HCT116 (cell line): Measurements from ENCODE around the gene MRGPRE. TPM values are rescaled to one million over a fixed set of nuclear protein-coding genes. Genes with fewer than 3 reads are reported as not detected.

Experiments used
- ATAC-seq: fragments of 200-7000 bp; cut with Tn5 transposase; 2 replicates; pipeline ENCODE4 v1.9.1; 2020; ENCODE audit warnings: mild to moderate bottlenecking, moderate library complexity
- BruUV-seq: library from RNA; stranded (reverse); fragments of 400-500 nt; replicated peaks from 2 replicates; lab custom pipeline; 2021; lab: Mats Ljungman, UMichigan
- CTCF ChIA-PET: fragments of 300-600 bp; sonication (Branson Sonifier 250); formaldehyde crosslinking; loops from one replicate; lab custom pipeline; 2021; ENCODE audit warnings: antibody characterized with exemption; lab: Charles Lee
- POLR2A ChIA-PET: fragments of 300-600, 350-600 bp; sonication (Branson Sonifier 250); formaldehyde crosslinking; loops from one replicate; lab custom pipeline; 2021; ENCODE audit warnings: antibody characterized with exemption; lab: Charles Lee
- RAD21 ChIA-PET, 2 experiments: fragments of 300-600 bp; sonication (Branson Sonifier 250); formaldehyde crosslinking; loops; one replicate each; lab custom pipeline; 2023; ENCODE audit warnings: low total read pairs in 2 of 2; ENCODE audit not compliant: uncharacterized antibody in 2 of 2, unreplicated experiment in 2 of 2, low non-redundant PET in 1 of 2; lab: Charles Lee
- DNase-seq: peaks from one replicate; pipeline ENCODE4 v3.0.0-alpha.2; 2010; ENCODE audit warnings: low read depth, low spot score
- H2AFZ ChIP-seq: fragments of 200-600 bp; shearing (Covaris generic), sonication (generic); 2 replicates; pipeline ENCODE4 v1.6.1; 2017; ENCODE audit warnings: low read depth, mixed run types, mixed read lengths, antibody characterized with exemption, low read length; ENCODE audit not compliant: poor library complexity, severe bottlenecking
- H3K27ac ChIP-seq: 2 replicates; pipeline ENCODE4 v1.5.1; 2012; ENCODE audit warnings: low read depth, low read length
- H3K27me3 ChIP-seq: fragments of 200-600 bp; sonication (generic); 2 replicates; pipeline ENCODE4 v1.6.1; 2016; ENCODE audit warnings: mixed run types, low read length, mixed read lengths; ENCODE audit not compliant: insufficient read depth
- H3K36me3 ChIP-seq, 2 experiments: fragments of 200-500 bp in 1 of 2; fragments of 200-600 bp in 1 of 2; sonication (Bioruptor generic) in 1 of 2; sonication (generic) in 1 of 2; 2 replicates each; pipeline versions ENCODE4 v1.5.1 to v1.6.1; 2014 to 2016; ENCODE audit warnings: low read length in 2 of 2, inconsistent platforms in 1 of 2, mixed read lengths in 1 of 2, mixed run types in 1 of 2; ENCODE audit not compliant: insufficient read depth in 2 of 2, control insufficient read depth in 1 of 2
- H3K4me1 ChIP-seq, 2 experiments: fragments of 200-600 bp in 1 of 2; sonication (generic) in 1 of 2; 2 replicates each; pipeline versions ENCODE4 v1.5.1 to v1.6.1; 2012 to 2017; ENCODE audit warnings: low read length in 2 of 2, inconsistent platforms in 1 of 2, mild to moderate bottlenecking in 1 of 2, mixed read lengths in 1 of 2, mixed run types in 1 of 2, moderate library complexity in 1 of 2; ENCODE audit not compliant: insufficient read depth in 2 of 2, control insufficient read depth in 1 of 2
- H3K4me2 ChIP-seq: fragments of 200-600 bp; sonication (generic); 2 replicates; pipeline ENCODE4 v1.6.1; 2017; ENCODE audit warnings: mixed run types, low read length, mixed read lengths
- H3K4me3 ChIP-seq, 2 experiments: fragments of 200-600 bp in 1 of 2; sonication (generic) in 1 of 2; replicated peaks in 1 of 2; 2 replicates each; pipeline ENCODE4 v1.5.1; 2011 to 2016; ENCODE audit warnings: low read length in 2 of 2, control low read depth in 1 of 2, low read depth in 1 of 2, mild to moderate bottlenecking in 1 of 2, mixed read lengths in 1 of 2, mixed run types in 1 of 2
- H3K79me2 ChIP-seq: fragments of 200-600 bp; sonication (generic); 2 replicates; pipeline ENCODE4 v1.6.1; 2017; ENCODE audit warnings: mild to moderate bottlenecking, mixed run types, low read length, moderate library complexity, mixed read lengths; ENCODE audit not compliant: insufficient read depth
- H3K9ac ChIP-seq: fragments of 200-600 bp; sonication (generic); 2 replicates; pipeline ENCODE4 v1.6.1; 2016; ENCODE audit warnings: low read length, mixed read lengths
- H3K9me2 ChIP-seq: fragments of 200-600 bp; sonication (generic), shearing (Covaris generic); 2 replicates; pipeline ENCODE4 v1.6.1; 2017; ENCODE audit warnings: mixed run types, mild to moderate bottlenecking, moderate library complexity; ENCODE audit not compliant: insufficient read depth
- H3K9me3 ChIP-seq, 2 experiments: fragments of 200-500 bp in 1 of 2; fragments of 200-600 bp in 1 of 2; sonication (Bioruptor generic) in 1 of 2; sonication (generic) in 1 of 2; 2 replicates each; pipeline ENCODE4 v1.6.1; 2014 to 2017; ENCODE audit warnings: low read length in 2 of 2, mixed read lengths in 2 of 2, inconsistent platforms in 1 of 2, low read depth in 1 of 2, mild to moderate bottlenecking in 1 of 2, mixed run types in 1 of 2, moderate library complexity in 1 of 2; ENCODE audit not compliant: control insufficient read depth in 1 of 2, insufficient read depth in 1 of 2
- H4K20me1 ChIP-seq: fragments of 200-600 bp; sonication (generic), shearing (Covaris generic); 2 replicates; pipeline ENCODE4 v1.6.1; 2017; ENCODE audit warnings: mixed run types, mild to moderate bottlenecking, moderate library complexity; ENCODE audit not compliant: insufficient read depth
- ATF3 ChIP-seq: IDR thresholded peaks from 2 replicates; pipeline ENCODE4 v1.6.1; 2012
- CTCF ChIP-seq, 3 experiments: fragments of 200-600 bp in 1 of 3; sonication (generic) in 1 of 3; IDR thresholded peaks in 2 of 3; conservative IDR thresholded peaks in 1 of 3; 2 replicates each; pipeline ENCODE4 v1.5.1; 2012 to 2017; ENCODE audit warnings: low read depth in 2 of 3, low read length in 2 of 3, antibody characterized with exemption in 1 of 3, borderline replicate concordance in 1 of 3, control low read depth in 1 of 3, mild to moderate bottlenecking in 1 of 3, mixed read lengths in 1 of 3, mixed run types in 1 of 3, moderate library complexity in 1 of 3; ENCODE audit not compliant: insufficient read depth in 1 of 3
- ELF1 ChIP-seq: IDR thresholded peaks from 2 replicates; pipeline ENCODE4 v1.6.1; 2012; ENCODE audit warnings: low read depth, borderline replicate concordance
- EZH2phosphoT487 ChIP-seq: fragments of 200-600 bp; IDR thresholded peaks from 2 replicates; pipeline ENCODE4 v1.6.1; 2018; ENCODE audit warnings: antibody characterized with exemption, borderline replicate concordance
- FOSL1 ChIP-seq: IDR thresholded peaks from 2 replicates; pipeline ENCODE4 v1.6.1; 2012; ENCODE audit warnings: low read depth
- JUND ChIP-seq: IDR thresholded peaks from 2 replicates; pipeline ENCODE4 v1.6.1; 2012
- MAX ChIP-seq: IDR thresholded peaks from 2 replicates; pipeline ENCODE4 v1.6.1; 2012
- POLR2AphosphoS5 ChIP-seq: IDR thresholded peaks from 2 replicates; pipeline ENCODE4 v1.6.1; 2011; ENCODE audit warnings: mild to moderate bottlenecking, low read depth, low read length, moderate library complexity
- YY1 ChIP-seq: IDR thresholded peaks from 2 replicates; pipeline ENCODE4 v1.6.1; 2011; ENCODE audit warnings: low read length, low read depth, moderate library complexity, mild to moderate bottlenecking; ENCODE audit not compliant: insufficient replicate concordance; ENCODE audit errors: extremely low read depth
- ZBTB33 ChIP-seq: IDR thresholded peaks from 2 replicates; pipeline ENCODE4 v1.6.1; 2011; ENCODE audit warnings: mild to moderate bottlenecking, low read length, moderate library complexity; ENCODE audit not compliant: insufficient replicate concordance; ENCODE audit errors: extremely low read depth
- ZFX ChIP-seq: fragments of 450-650 bp; IDR thresholded peaks from 2 replicates; pipeline ENCODE4 v1.6.1; 2017
- ZNF274 ChIP-seq: fragments of 200-500 bp; sonication (Bioruptor generic); IDR thresholded peaks from 2 replicates; pipeline ENCODE4 v1.6.1; 2014; ENCODE audit warnings: mild to moderate bottlenecking, low read depth, low read length, inconsistent platforms
- intact Hi-C: fragments of 100-400 bp; cut with micrococcal nuclease; formaldehyde crosslinking; loops from 2 replicates; pipeline ENCODE4 v1.10.0; 2022
- total RNA-seq: library from RNA; stranded (reverse); gene quantifications from one replicate; pipeline ENCODE4 v1.2.1, GENCODE V29; 2021; ENCODE audit not compliant: unreplicated experiment

MRGPRE gene
- total RNA-seq, 1 experiment from 2014 or later = not detected

DNA sequence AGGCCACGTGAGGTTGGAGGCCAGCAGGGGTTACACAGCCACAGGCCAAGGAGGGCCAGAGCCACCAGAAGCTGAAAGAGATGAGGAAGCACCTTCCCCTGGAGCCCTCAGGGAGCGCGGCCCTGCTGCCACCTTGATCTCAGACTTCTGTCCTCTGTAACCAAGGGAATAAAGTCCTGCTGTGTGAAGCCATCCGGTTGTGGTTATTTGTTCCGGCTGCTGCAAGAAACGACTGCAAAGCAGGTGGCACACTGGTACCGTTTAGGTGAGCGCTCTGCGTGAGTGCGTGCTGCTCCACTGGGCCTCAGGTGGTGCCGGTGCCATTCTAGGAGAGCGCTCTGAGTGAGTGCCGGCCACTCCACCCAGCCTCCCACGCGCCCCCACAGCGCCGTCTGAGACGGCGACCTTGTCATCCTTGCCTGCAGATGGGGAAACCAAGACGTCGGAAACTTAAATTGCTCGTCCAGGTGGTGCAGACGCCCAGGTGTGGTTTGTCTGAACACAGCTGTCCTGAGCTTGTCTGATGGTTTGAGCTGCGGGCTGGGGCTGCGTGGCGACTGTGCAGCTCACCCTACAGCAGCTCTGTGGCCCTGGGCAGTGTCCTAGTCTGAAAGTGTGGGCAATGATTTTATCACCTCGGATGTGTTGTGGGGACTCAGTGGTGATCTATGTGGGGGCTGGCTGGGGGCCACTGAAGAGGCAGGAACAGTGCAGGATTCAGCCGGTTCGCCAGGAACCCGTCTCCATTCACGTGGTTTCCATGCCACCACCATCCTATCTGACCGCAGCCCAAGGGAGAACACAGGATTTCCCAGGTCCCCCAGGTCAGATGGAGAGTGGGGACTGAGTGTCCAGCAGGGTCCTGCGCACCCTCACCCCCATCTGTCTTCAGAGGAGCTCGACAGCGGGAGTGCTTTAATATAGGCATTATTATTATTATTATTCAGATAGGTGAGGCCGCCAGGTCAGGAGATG lies 9.0 kb downstream of the MRGPRE start:
- Histone ChIP-seq H3K36me3 (no peaks in the 10 kb centered on the region), H3K4me2 (no peak overlapping the region), H3K27me3 (no peaks in the 10 kb centered on the region), H4K20me1 (no peaks in the 10 kb centered on the region), H3K4me3 (no peak overlapping the region), H3K79me2 (no peaks in the 10 kb centered on the region), H3K9ac (no peak overlapping the region), H3K27ac (no peak overlapping the region), H3K9me2 (no peaks in the 10 kb centered on the region), H3K4me1 (peaks cover 5 to 7% of the 10 kb centered on the region in 2 experiments), H3K9me3 (no peaks in the 10 kb centered on the region), H2AFZ (no peak overlapping the region)
- TF ChIP-seq JUND = no peak
- no peak for TF ChIP-seq EZH2phosphoT487
- no peak for TF ChIP-seq POLR2AphosphoS5
- TF ChIP-seq ATF3 = no peak
- DNase-seq (no peak), ATAC-seq (no peak)
- POLR2A ChIA-PET = interaction anchor here (1.2 kb wide), 2 partner anchors 156 to 294 kb away, joined by 3 read pairs; partner anchors contain the start of genes PHLDA2 and ZNF195
- CTCF ChIA-PET = interaction anchor here (1.6 kb wide), 1 partner anchor 185 kb away, joined by 5 read pairs; no protein-coding TSS in a partner anchor
- BruUV-seq = no TSS peak
- intact Hi-C loops = no loop called here
- RAD21 ChIA-PET = no interaction called here

DNA sequence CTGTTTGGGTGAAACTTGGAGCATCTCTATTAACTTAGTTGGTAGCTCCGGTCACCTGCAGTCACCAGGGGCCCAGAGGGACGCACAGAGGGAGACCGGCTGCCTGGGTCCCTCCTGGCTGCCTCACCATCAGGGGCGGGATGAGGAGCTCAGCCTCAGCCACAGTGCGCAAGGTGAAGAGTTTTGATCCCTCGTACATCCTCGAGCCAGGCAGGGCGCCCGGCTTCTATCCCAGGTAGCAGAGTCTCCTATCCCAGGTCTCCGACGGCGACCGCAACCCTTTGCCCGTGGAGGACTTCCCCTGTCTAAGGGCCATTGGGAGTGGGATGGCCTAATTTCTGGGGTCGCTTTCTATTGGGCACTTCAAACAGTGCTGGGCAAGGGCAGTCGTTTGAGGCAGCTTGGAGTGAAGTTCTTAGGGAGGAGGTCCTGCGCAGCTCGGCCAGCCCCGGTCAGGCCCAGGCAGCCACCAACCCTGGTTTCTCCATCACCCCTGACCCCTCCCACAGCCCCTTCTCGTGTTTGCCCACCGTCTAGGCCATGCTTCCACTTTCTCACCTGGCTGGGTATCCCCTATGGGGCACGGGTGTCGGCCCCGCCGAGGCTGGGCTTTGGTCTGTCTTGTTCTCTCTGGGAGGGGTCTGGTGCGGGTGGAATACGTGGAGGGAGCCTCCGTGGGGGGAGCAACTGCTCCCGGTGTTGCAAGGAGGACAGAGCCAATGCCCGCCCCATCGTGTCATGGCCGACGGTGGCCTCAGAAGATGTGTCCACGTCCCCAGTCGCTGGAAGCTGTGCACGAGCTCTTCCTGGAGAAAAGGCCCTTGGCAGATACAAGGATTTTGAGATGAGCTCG lies 10.0 kb downstream of the MRGPRE start:
- no peaks in the 10 kb centered on the region for H3K36me3 ChIP-seq
- no peaks in the 10 kb centered on the region for H3K79me2 ChIP-seq
- intact Hi-C loops = no loop called here
- ChIA-PET CTCF (no interaction called here), POLR2A (no interaction called here), RAD21 (no interaction called here)
- no peak overlapping the region for H3K4me2 ChIP-seq
- no peaks in the 10 kb centered on the region for H4K20me1 ChIP-seq
- H2AFZ ChIP-seq = no peak overlapping the region
- no peaks in the 10 kb centered on the region for H3K9me2 ChIP-seq
- H3K9ac ChIP-seq = no peak overlapping the region
- H3K4me3 ChIP-seq = no peak overlapping the region
- ATAC-seq (no peak), DNase-seq (no peak)
- no peaks in the 10 kb centered on the region for H3K9me3 ChIP-seq
- H3K27me3 ChIP-seq = no peaks in the 10 kb centered on the region
- BruUV-seq = no TSS peak
- peaks cover 5 to 8% of the 10 kb centered on the region in 2 experiments for H3K4me1 ChIP-seq
- no peak overlapping the region for H3K27ac ChIP-seq
- no peak for TF ChIP-seq ZNF274
- TF ChIP-seq MAX = no peak
- TF ChIP-seq ZBTB33 = no peak
- TF ChIP-seq YY1 = no peak
- no peak for TF ChIP-seq ELF1
- no peak for TF ChIP-seq FOSL1
- no peak for TF ChIP-seq ZFX
- TF ChIP-seq CTCF (IDR thresholded peaks at IDR 0.05 in 2 of 3, conservative IDR thresholded peaks at IDR 0.05 in 1 of 3; ENCODE audit: borderline replicate concordance in 1 of 3, insufficient read depth in 1 of 3, low read depth in 2 of 3, low read length in 2 of 3) = no peak
